HepG2 (cell line): ENCODE measurements around the gene TRIAP1.

ENCODE experiments used
- CTCF ChIP-seq: sonication (generic); formaldehyde crosslinking; IDR thresholded peaks from 2 replicates; pipeline ENCODE4 v1.5.0; 2020; ENCODE audit warnings: mild to moderate bottlenecking, missing genetic modification reagents, moderate library complexity
- KDM5A ChIP-seq: fragments of 200-600 bp; sonication (generic); IDR thresholded peaks from 2 replicates; pipeline ENCODE4 v1.7.0; 2018; ENCODE audit warnings: antibody characterized with exemption, mild to moderate bottlenecking, low read length, borderline replicate concordance
- NFYB ChIP-seq: sonication (generic); formaldehyde crosslinking; IDR thresholded peaks from 2 replicates; pipeline ENCODE4 v1.4.0; 2020; ENCODE audit warnings: missing genetic modification reagents
- ZNF530 ChIP-seq: sonication (generic); formaldehyde crosslinking; IDR thresholded peaks from 2 replicates; pipeline ENCODE4 v1.5.0; 2020; ENCODE audit warnings: low read depth, mild to moderate bottlenecking, missing genetic modification reagents
- TF ChIP-seq, protein P1 (sequence below): sonication (generic); formaldehyde crosslinking; IDR thresholded peaks from 2 replicates; pipeline ENCODE4 v1.4.0; 2020; ENCODE audit warnings: missing genetic modification reagents, borderline replicate concordance
- TF ChIP-seq, protein P2 (sequence below): sonication (generic); formaldehyde crosslinking; IDR thresholded peaks from 2 replicates; pipeline ENCODE4 v1.4.0; 2020; ENCODE audit warnings: missing genetic modification reagents

DNA sequence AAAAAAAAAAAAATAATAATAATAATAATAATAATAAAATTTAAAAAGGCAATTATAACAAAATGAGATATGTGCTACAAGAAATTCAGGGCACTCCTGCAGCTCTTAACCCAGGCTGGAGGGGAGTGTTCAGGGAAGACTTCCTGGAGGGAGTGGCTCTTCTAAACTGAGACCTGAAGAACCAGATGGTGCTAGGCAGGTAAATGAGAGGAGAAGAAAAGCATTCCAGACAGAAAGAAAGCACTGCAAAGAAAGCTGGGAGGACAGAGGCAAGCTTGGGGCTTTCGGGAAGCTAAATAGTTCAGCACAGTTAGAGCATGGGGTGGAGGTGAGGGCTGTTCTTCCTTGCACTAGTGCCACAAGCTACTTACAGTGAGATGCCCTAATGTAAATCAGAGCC is 33.3 kb upstream of the TRIAP1 start:
- TF ChIP-seq CTCF (CRISPR knock-in tag) (no peak), ZNF530 (CRISPR knock-in tag) (no peak), KDM5A (no peak), NFYB (no peak)
- TF ChIP-seq, protein P1, sequence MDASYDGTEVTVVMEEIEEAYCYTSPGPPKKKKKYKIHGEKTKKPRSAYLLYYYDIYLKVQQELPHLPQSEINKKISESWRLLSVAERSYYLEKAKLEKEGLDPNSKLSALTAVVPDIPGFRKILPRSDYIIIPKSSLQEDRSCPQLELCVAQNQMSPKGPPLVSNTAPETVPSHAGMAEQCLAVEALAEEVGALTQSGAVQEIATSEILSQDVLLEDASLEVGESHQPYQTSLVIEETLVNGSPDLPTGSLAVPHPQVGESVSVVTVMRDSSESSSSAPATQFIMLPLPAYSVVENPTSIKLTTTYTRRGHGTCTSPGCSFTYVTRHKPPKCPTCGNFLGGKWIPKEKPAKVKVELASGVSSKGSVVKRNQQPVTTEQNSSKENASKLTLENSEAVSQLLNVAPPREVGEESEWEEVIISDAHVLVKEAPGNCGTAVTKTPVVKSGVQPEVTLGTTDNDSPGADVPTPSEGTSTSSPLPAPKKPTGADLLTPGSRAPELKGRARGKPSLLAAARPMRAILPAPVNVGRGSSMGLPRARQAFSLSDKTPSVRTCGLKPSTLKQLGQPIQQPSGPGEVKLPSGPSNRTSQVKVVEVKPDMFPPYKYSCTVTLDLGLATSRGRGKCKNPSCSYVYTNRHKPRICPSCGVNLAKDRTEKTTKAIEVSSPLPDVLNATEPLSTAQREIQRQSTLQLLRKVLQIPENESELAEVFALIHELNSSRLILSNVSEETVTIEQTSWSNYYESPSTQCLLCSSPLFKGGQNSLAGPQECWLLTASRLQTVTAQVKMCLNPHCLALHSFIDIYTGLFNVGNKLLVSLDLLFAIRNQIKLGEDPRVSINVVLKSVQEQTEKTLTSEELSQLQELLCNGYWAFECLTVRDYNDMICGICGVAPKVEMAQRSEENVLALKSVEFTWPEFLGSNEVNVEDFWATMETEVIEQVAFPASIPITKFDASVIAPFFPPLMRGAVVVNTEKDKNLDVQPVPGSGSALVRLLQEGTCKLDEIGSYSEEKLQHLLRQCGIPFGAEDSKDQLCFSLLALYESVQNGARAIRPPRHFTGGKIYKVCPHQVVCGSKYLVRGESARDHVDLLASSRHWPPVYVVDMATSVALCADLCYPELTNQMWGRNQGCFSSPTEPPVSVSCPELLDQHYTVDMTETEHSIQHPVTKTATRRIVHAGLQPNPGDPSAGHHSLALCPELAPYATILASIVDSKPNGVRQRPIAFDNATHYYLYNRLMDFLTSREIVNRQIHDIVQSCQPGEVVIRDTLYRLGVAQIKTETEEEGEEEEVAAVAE (CRISPR knock-in tag): no peak
- TF ChIP-seq, protein P2, sequence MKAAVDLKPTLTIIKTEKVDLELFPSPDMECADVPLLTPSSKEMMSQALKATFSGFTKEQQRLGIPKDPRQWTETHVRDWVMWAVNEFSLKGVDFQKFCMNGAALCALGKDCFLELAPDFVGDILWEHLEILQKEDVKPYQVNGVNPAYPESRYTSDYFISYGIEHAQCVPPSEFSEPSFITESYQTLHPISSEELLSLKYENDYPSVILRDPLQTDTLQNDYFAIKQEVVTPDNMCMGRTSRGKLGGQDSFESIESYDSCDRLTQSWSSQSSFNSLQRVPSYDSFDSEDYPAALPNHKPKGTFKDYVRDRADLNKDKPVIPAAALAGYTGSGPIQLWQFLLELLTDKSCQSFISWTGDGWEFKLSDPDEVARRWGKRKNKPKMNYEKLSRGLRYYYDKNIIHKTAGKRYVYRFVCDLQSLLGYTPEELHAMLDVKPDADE (CRISPR knock-in tag): no peak
